ENCODE data around the gene GPSM3. TPM values are rescaled to one million over a fixed set of nuclear protein-coding genes. Genes with fewer than 3 reads are reported as not detected.

GPSM3 gene
- total RNA-seq, 1 donor from 2014 or later, result 1.5 TPM

- DNase-seq, result no peak
Measured at GRCh38 chr6:32173051-32173727, 19.3 kb downstream of the GPSM3 start.

- DNase-seq, result no peak
Measured at GRCh38 chr6:32171234-32171633, 21.2 kb downstream of the GPSM3 start.

- no peak for DNase-seq
Measured at GRCh38 chr6:32170294-32170693, 22.1 kb downstream of the GPSM3 start.

- no peak for DNase-seq
Measured at GRCh38 chr6:32168807-32169591, 23.4 kb downstream of the GPSM3 start.

GRCh38 chr6:32168350-32168749 is 24.1 kb downstream of the GPSM3 start:
- DNase-seq, result no peak

- no peak for DNase-seq
Measured at GRCh38 chr6:32167761-32168262, 24.6 kb downstream of the GPSM3 start.

- DNase-seq, result peak; percentile 18
Measured at GRCh38 chr6:32167154-32167760, 25.2 kb downstream of the GPSM3 start.

GRCh38 chr6:32166411-32167061 is 25.9 kb downstream of the GPSM3 start:
- no peak for DNase-seq

- no peak for DNase-seq
Measured at GRCh38 chr6:32164295-32164694, 28.1 kb downstream of the GPSM3 start, which contains the start of gene EGFL8. Gene EGFL8 (plus strand): TSS chr6:32164595. CDS start chr6:32166166, 1,571 bp downstream.

- DNase-seq, result peak; percentile 28
Measured at GRCh38 chr6:32163559-32164258, 28.7 kb downstream of the GPSM3 start.

GRCh38 chr6:32158052-32158451 is 34.4 kb downstream of the GPSM3 start:
- DNase-seq, result no peak

- no peak for DNase-seq
Measured at GRCh38 chr6:32156891-32157290, 35.6 kb downstream of the GPSM3 start.

GRCh38 chr6:32154514-32155161 is 37.8 kb downstream of the GPSM3 start:
- DNase-seq, result peak; percentile 90

- DNase-seq, result peak; percentile 98
Measured at GRCh38 chr6:32153564-32154513, 38.6 kb downstream of the GPSM3 start, which contains the start of gene PPT2. Gene PPT2 (plus strand): TSS chr6:32154141. CDS start chr6:32154595, 454 bp downstream.

- peak; percentile 52 for DNase-seq
Measured at GRCh38 chr6:32152769-32153563, 39.5 kb downstream of the GPSM3 start.

- DNase-seq, result peak; percentile 41
Measured at GRCh38 chr6:32151863-32152768, 40.3 kb downstream of the GPSM3 start, which contains the start of gene PRRT1. Gene PRRT1 (minus strand): TSS chr6:32151939. CDS start chr6:32151827, 112 bp downstream.

- no peak for DNase-seq
Measured at GRCh38 chr6:32151181-32151862, 41.1 kb downstream of the GPSM3 start.

Data from tongue (tissue), 2 donors.